ENCODE data around the gene MPND.

MPND gene

GRCh38 chr19:4324228-4324627, 19.1 kb upstream of the MPND start:
- Histone ChIP-seq H2AFZ (no peak overlapping the region), H3K9ac (no peak overlapping the region), H3K9me3 (ENCODE audit: control insufficient read depth, low read length) (no peaks in the 10 kb centered on the region), H3K4me1 (no peaks in the 10 kb centered on the region), H3K4me3 (ENCODE audit: low read depth, low read length) (no peak overlapping the region), H3K36me3 (ENCODE audit: control insufficient read depth, insufficient read depth, low read length) (no peaks in the 10 kb centered on the region), H3K79me2 (no peaks in the 10 kb centered on the region), H3K27me3 (ENCODE audit: control insufficient read depth, insufficient read depth, low read length) (no peaks in the 10 kb centered on the region), H3K27ac (no peak overlapping the region), H3K4me2 (ENCODE audit: low read length) (no peak overlapping the region)
- TF ChIP-seq CTCF (IDR thresholded peaks at IDR 0.05), result no peak

DNA sequence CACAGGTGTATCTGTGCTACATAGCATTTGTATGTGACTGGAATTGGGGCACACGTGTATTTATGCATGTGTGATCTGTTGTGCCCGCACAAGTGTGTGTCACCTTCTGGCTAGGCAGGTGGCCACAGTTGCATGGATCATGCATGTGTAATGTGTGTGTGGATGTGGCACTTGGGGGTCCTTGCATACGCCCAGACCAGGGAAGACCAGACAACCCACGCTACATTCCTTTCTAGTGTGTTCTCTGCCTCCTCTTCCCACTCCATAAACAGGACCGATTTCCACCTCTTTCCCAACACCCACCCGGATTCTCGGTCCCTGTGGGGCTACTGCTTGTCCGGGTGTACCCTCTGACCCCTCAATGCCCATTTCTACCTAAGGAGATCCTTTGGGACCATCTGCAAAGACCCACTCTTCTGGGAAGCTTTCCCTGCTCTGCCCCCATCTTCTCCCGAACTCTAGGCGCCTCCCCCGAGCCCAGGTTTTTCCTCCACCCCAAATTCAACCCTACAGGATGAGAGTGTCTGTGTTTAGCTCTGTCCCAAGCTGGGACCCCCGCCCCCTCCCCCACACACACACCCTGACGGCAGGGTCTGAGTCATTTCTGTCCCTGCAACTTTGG, 17.0 kb upstream of the MPND start:
- Histone ChIP-seq H3K27ac (no peak overlapping the region), H3K27me3 (ENCODE audit: control insufficient read depth, insufficient read depth, low read length) (no peaks in the 10 kb centered on the region), H3K4me3 (ENCODE audit: low read depth, low read length) (no peak overlapping the region), H3K4me1 (no peaks in the 10 kb centered on the region), H2AFZ (no peak overlapping the region), H3K36me3 (ENCODE audit: control insufficient read depth, insufficient read depth, low read length) (no peaks in the 10 kb centered on the region), H3K79me2 (no peaks in the 10 kb centered on the region), H3K9me3 (ENCODE audit: control insufficient read depth, low read length) (no peaks in the 10 kb centered on the region), H3K9ac (no peak overlapping the region), H3K4me2 (ENCODE audit: low read length) (no peak overlapping the region)
- no peak for TF ChIP-seq CTCF (IDR thresholded peaks at IDR 0.05)

- no peaks in the 10 kb centered on the region for H3K4me1 ChIP-seq
- H3K9me3 ChIP-seq (ENCODE audit: control insufficient read depth, low read length), result no peaks in the 10 kb centered on the region
- no peak overlapping the region for H3K27ac ChIP-seq
- TF ChIP-seq CTCF (IDR thresholded peaks at IDR 0.05), result no peak
- H3K27me3 ChIP-seq (ENCODE audit: control insufficient read depth, insufficient read depth, low read length), result no peaks in the 10 kb centered on the region
- no peak overlapping the region for H3K9ac ChIP-seq
- no peak overlapping the region for H3K4me3 ChIP-seq (ENCODE audit: low read depth, low read length)
- H3K4me2 ChIP-seq (ENCODE audit: low read length), result no peak overlapping the region
- no peak overlapping the region for H2AFZ ChIP-seq
- no peaks in the 10 kb centered on the region for H3K79me2 ChIP-seq
- no peaks in the 10 kb centered on the region for H3K36me3 ChIP-seq (ENCODE audit: control insufficient read depth, insufficient read depth, low read length)
Measured at GRCh38 chr19:4326837-4327251, 16.5 kb upstream of the MPND start.

DNA sequence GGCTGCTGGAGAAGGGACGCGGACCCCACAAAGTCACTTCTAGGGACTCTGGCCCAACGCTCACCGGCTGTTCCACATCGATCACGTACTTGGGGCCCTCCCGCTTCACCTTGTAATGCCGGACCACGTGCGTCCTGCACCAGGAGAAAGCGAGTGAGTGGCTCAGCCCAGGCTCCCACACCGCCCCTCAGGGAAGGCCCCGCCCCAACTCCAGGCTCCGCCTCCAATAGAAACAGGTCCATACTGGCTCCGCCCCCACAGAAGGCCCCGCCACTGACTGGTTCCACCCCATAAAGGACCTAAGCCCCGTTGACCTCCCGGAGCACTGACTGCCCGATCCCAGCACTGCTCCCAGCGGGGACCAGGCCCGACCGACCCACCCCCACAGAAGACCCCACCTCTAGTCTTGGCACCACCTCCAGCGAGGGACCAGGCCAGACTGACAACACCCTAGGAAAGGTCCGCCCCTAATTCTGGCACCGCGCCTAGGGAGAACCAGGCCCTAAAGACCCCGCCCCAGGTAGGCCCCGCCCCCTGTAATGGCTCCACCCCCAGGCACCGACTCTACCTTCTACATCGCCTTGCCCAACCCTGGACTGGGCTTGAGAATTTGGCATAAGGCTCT, 16.0 kb upstream of the MPND start:
- no peaks in the 10 kb centered on the region for H3K79me2 ChIP-seq
- H3K9ac ChIP-seq, result no peak overlapping the region
- peak overlapping the region; percentile 70 for H2AFZ ChIP-seq
- H3K4me3 ChIP-seq (ENCODE audit: low read depth, low read length), result peak overlapping the region; percentile 62
- H3K36me3 ChIP-seq (ENCODE audit: control insufficient read depth, insufficient read depth, low read length), result no peaks in the 10 kb centered on the region
- H3K4me1 ChIP-seq, result no peaks in the 10 kb centered on the region
- H3K27me3 ChIP-seq (ENCODE audit: control insufficient read depth, insufficient read depth, low read length), result no peaks in the 10 kb centered on the region
- H3K4me2 ChIP-seq (ENCODE audit: low read length), result peak overlapping the region; percentile 74
- no peak for TF ChIP-seq CTCF (IDR thresholded peaks at IDR 0.05)
- H3K27ac ChIP-seq, result no peak overlapping the region
- H3K9me3 ChIP-seq (ENCODE audit: control insufficient read depth, low read length), result no peaks in the 10 kb centered on the region

DNA sequence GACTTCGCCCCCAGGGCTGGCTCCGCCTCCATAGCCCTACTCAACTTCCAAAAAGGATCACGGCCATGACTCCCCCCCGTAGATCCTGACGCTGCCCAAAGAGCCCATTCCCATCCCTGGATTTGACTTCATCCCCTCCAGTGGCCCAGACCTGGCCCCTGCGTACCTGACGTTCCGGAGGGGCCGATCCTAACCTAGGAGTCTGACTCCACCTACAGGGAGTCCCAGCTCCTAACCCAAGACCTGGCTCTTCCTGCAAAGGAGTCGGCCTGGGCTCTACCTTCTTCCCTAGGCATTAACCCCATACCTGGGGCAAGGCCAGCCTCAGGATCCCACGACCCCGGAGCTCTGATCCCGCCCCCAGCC, 15.5 kb upstream of the MPND start:
- no peak overlapping the region for H3K9ac ChIP-seq
- no peaks in the 10 kb centered on the region for H3K4me1 ChIP-seq
- H3K79me2 ChIP-seq, result no peaks in the 10 kb centered on the region
- H2AFZ ChIP-seq, result peak overlapping the region; percentile 70
- no peaks in the 10 kb centered on the region for H3K27me3 ChIP-seq (ENCODE audit: control insufficient read depth, insufficient read depth, low read length)
- peak overlapping the region; percentile 74 for H3K4me2 ChIP-seq (ENCODE audit: low read length)
- no peak for TF ChIP-seq CTCF (IDR thresholded peaks at IDR 0.05)
- no peak overlapping the region for H3K27ac ChIP-seq
- no peaks in the 10 kb centered on the region for H3K36me3 ChIP-seq (ENCODE audit: control insufficient read depth, insufficient read depth, low read length)
- H3K4me3 ChIP-seq (ENCODE audit: low read depth, low read length), result peak overlapping the region; percentile 62
- no peaks in the 10 kb centered on the region for H3K9me3 ChIP-seq (ENCODE audit: control insufficient read depth, low read length)
